Prostate gland (tissue), 2 donors: ENCODE measurements around the gene CPLANE2. TPM values are rescaled to one million over a fixed set of nuclear protein-coding genes. Genes with fewer than 3 reads are reported as not detected.

Source experiments
- DNase-seq: peaks from one replicate; pipeline ENCODE4 v3.0.0-alpha.2; 2019; ENCODE audit warnings: low spot score
- H3K27ac ChIP-seq, 2 donors: fragments of 200-600 bp; sonication (generic); 2 replicates each; pipeline ENCODE4 v1.5.1; 2017 to 2019
- H3K27me3 ChIP-seq: fragments of 200-600 bp; sonication (generic); replicated peaks from 2 replicates; pipeline ENCODE4 v1.5.1; 2019; ENCODE audit not compliant: insufficient read depth
- H3K36me3 ChIP-seq, 2 donors: fragments of 200-600 bp; sonication (generic); 1 replicate in 1 of 2; 2 replicates in 1 of 2; pipeline versions ENCODE4 v1.5.1 to v1.8.1; 2017 to 2019
- H3K4me1 ChIP-seq: fragments of 200-600 bp; sonication (generic); replicated peaks from 2 replicates; pipeline ENCODE4 v1.5.1; 2019
- H3K4me3 ChIP-seq, 2 donors: fragments of 200-600 bp; sonication (generic); 2 replicates each; pipeline ENCODE4 v1.5.1; 2017 to 2019
- H3K9me3 ChIP-seq: fragments of 200-600 bp; sonication (generic); 2 replicates; pipeline ENCODE4 v1.5.1; 2017
- CTCF ChIP-seq, 4 experiments: fragments of 200-600 bp in 2 of 4; fragments of 450-650 bp in 2 of 4; sonication (generic) in 2 of 4; IDR thresholded peaks; 1 replicate in 3 of 4; 2 replicates in 1 of 4; pipeline ENCODE4 v1.5.1; 2016 to 2019; ENCODE audit warnings: antibody characterized with exemption in 4 of 4, mild to moderate bottlenecking in 2 of 4, moderate library complexity in 2 of 4
- POLR2A ChIP-seq: fragments of 450-650 bp; IDR thresholded peaks from one replicate; pipeline ENCODE4 v1.6.1; 2016; ENCODE audit warnings: antibody characterized with exemption, mild to moderate bottlenecking
- POLR2AphosphoS5 ChIP-seq: sonication (generic); formaldehyde crosslinking; IDR thresholded peaks from one replicate; pipeline ENCODE4 v1.6.1; 2017; ENCODE audit warnings: antibody characterized with exemption
- WGBS: methylation state at CpG from one replicate; pipeline ENCODE4 v1.1.5; 2018; 5-methylcytosine and 5-hydroxymethylcytosine counted together
- intact Hi-C: fragments of 100-400 bp; cut with DNase I; formaldehyde crosslinking; loops from one replicate; pipeline ENCODE4 v1.14.2; 2022
- total RNA-seq, 2 donors: library from RNA; depleted of rRNA; stranded (reverse); fragments of >200 nt; gene quantifications; one replicate each; pipeline ENCODE4 v1.1.0, GENCODE V29; 2016

The CPLANE2 gene
- total RNA-seq, 2 donors from 2014 or later, result 5.5 to 12.9 TPM

GRCh38 chr1:16209132-16209846 is 27.7 kb downstream of the CPLANE2 start:
- no peak for DNase-seq
- no peak overlapping the region for H3K4me3 ChIP-seq
- H3K27me3 ChIP-seq, result no peaks in the 10 kb centered on the region
- H3K9me3 ChIP-seq, result no peaks in the 10 kb centered on the region
- TF ChIP-seq POLR2AphosphoS5 (no peak), CTCF (IDR thresholded peaks at IDR 0.05) (no peak)
- intact Hi-C loops, result loop anchor here (5.0 kb wide), 2 partner anchors 33 to 143 kb away; partner anchors contain the start of gene FBXO42
- 62% methylated on average over 9 of the region's 9 CpGs for WGBS
- H3K36me3 ChIP-seq, result no peaks in the 10 kb centered on the region
- peak overlapping the region in 1 of 2 donors; percentile 39 for H3K27ac ChIP-seq
- no peaks in the 10 kb centered on the region for H3K4me1 ChIP-seq

GRCh38 chr1:16208270-16208987 is 28.6 kb downstream of the CPLANE2 start:
- no peaks in the 10 kb centered on the region for H3K9me3 ChIP-seq
- WGBS, result 69% methylated on average over 13 of the region's 13 CpGs
- no peaks in the 10 kb centered on the region for H3K36me3 ChIP-seq
- no peak overlapping the region for H3K4me3 ChIP-seq
- DNase-seq, result no peak
- no peak for TF ChIP-seq POLR2AphosphoS5
- no peak for TF ChIP-seq POLR2A
- TF ChIP-seq CTCF (IDR thresholded peaks at IDR 0.05), result no peak
- H3K4me1 ChIP-seq, result no peaks in the 10 kb centered on the region
- no peak overlapping the region for H3K27ac ChIP-seq
- no peaks in the 10 kb centered on the region for H3K27me3 ChIP-seq
- intact Hi-C loops, result loop anchor here (5.0 kb wide), 2 partner anchors 34 to 144 kb away; partner anchors contain the start of gene FBXO42

GRCh38 chr1:16207318-16208269 is 29.4 kb downstream of the CPLANE2 start:
- no peak for DNase-seq
- intact Hi-C loops, result loop anchor here (5.0 kb wide), 2 partner anchors 35 to 145 kb away; partner anchors contain the start of gene FBXO42
- WGBS, result 57% methylated on average over 51 of the region's 51 CpGs

More at GRCh38 chr1:16207318-16208269, 29.4 kb downstream of the CPLANE2 start:
- Histone ChIP-seq H3K4me3 (peak overlapping the region; percentile 47), H3K27me3 (no peaks in the 10 kb centered on the region), H3K27ac (peak overlapping the region; percentile 86 to 87), H3K36me3 (no peaks in the 10 kb centered on the region), H3K9me3 (no peaks in the 10 kb centered on the region), H3K4me1 (no peaks in the 10 kb centered on the region)
- TF ChIP-seq CTCF (IDR thresholded peaks at IDR 0.05) (no peak), POLR2AphosphoS5 (no peak), POLR2A (no peak)
